Kasumi-1 (cell line): ENCODE results near the gene KIF13A.
"Not testable (repeated sequence)": the region's sequence is repeated elsewhere in the genome, so short reads cannot be mapped to it uniquely, and the experiment has no call there.

Experiments
- DNase-seq, 2 experiments: peaks; one replicate each; lab custom pipeline; 2025; lab: John Stamatoyannopoulos, UW

The KIF13A gene

DNA sequence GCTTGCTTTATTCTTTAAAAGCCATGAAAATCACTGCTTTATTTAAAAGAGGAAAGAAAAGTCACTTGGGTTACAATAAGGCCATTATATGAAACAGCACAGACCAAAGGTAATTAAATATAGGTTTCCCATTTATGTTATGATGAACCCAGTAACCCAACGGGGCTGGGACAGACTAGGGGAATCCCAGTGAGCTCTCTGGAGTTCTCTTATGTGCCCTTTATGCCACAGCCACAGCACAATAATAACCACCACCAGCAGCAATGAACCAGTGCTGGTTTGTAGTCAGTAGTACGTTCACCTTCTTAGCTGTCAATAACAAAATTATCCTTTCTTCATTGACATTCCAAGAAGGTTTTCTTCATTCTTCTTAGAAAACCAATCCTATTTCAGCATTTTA, 87.4 kb downstream of the KIF13A start:
- no peak for DNase-seq

DNA sequence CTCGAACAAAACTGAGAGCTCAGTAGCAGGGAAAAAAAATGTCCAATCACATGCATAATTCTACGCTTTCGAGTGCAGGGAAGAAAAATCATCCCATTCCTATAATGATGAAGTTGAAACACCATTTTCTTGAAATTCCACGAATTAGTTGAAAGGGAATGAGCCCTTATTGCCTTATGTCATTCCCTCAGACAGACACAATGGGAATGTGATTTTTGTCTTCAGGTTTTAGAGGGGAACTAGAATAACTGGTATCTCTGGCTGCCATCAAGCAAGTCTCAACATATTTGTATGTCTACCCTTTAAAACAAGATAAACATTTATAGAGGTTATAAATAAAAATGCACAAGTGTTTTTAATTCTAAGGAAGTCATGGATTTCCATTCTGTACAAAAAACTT, 87.9 kb downstream of the KIF13A start:
- DNase-seq, result no peak

DNA sequence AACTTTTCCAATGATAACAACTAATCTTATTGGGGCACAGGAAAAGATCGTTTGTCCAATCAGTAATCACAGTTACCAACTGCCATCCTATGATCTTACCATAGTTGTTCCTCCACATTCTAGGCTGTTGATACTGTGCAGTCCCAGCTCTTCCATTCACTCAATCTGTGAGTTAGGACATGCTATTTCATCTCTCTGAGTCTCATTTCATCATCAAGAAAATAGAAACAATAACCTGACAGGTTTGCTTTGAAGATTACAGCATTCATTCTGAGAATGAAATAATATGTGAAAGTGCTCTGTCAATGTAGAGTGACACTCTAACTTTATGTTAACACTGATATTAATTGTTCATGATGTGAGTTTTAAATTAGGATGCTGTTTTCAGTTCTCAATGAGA, 89.8 kb downstream of the KIF13A start:
- DNase-seq, result no peak

DNA sequence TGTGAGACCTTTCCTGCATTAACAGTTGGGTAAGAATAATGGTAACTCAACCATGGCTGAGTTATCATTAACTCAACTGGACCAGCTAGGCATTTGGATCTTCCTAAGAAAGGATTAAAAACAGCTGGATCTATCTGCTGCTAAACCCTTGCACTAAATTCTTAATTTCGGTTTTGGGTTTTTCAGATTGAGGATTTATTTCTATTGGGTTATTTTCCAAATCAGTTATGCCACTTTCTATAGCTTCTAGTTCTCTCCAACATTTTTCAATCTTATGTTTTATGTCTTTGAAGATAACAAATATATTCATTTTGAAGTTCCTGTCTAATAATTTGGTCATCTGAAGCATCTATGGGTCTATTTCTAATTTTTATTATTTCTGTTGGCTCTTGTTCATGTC, 92.5 kb downstream of the KIF13A start:
- no peak for DNase-seq

DNA sequence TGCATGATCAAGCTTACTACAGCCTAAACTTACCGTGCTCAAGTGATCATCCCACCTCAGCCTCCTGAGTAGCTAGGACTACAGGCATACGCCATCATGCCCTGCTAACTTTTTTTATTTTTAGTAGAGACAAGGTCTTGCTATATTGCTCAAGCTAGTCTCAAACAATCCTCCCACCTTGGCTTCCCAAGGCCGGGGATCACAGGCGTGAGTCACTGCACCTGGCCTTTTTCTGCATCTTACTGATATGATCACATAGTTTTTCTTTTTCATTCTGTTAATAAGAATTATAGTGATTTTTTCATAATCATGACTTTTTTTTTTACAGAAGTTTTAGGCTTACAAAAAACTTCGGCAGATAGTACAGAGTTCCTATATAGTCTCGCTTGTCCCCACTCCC, 93.2 kb downstream of the KIF13A start:
- no peak for DNase-seq

DNA sequence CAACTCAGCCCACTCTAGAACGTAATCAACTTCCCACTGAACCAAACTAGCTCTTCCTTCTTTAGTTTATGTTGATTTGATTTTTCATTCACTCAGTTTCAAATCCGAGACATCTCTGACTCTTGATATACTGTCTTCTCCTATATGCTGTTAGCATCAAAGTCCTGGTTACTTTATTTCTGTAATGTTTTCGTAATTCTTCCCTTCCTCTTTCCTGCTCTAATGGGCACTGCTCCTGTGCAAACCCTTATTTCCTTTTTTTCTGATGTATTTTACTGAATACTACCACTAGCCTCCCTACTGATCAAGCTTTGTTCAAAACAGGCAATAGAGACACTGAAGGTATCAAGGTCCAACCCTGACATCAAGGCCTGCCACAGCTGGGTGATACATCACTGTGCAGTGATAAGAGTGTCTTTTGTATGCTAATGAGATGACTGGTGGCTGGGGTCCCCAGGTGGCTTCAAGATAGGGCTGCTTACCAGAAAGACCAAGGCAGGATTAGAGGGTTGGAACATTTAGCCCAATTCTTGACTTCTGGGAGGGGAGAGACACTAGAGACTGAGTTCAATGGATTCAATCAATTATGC, 95.2 kb downstream of the KIF13A start:
- DNase-seq, result no peak

DNA sequence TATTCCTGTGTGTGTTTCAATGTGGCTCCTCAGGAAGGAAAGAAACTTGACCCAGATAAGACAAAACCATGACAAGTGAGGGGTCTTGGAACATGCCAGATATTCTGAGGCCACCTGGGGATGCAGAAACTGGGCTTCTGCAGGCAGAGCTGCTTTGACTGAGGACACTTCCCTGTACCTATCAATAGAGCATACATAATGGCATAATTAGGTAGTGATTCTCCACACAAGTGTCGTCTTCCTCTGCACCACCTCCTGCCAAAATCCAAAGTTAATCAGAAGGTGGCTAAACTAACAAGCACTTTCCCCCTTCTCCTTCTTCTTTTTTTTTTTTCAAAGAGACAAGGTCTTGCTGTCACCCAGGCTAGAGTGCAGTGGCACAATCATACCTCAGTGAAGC, 97.1 kb downstream of the KIF13A start:
- DNase-seq, result no peak

DNA sequence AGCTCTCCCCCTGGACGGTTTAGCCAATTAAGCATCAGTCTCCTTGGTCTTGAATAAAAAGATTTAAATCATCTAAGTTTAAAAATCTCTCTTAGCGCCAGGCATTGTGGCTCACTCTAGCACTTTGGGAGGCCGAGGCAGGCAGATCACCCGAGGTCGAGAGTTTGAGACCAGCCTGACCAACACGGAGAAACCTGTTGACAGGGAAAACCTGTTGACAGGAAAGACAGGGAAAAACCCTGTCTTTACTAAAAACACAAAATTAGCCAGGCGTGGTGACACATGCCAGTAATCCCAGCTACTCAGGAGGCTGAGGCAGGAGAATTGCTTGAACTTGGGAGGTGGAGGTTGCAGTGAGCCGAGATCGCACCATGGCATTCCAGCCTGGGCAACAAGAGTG, 97.7 kb downstream of the KIF13A start:
- DNase-seq, result not testable (repeated sequence)

DNA sequence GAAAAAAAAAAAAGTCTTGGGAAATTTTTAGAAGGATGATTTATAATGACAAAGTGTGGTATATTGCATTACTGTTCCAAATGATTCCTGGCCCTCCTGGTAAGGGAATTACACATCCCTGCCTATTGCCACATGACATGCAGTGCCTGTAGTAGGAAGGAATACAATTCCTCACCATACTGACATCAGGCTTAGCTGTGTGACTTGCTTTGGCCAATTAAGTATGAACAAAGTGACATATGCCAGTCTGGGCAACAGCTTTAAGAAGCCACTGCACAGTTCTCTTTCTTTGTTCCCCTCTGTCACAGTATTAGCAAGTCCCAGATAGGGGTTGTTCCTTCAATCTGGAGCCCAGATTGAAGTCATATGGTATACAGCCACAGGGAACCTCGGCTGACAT, 100.5 kb downstream of the KIF13A start:
- DNase-seq, result no peak

DNA sequence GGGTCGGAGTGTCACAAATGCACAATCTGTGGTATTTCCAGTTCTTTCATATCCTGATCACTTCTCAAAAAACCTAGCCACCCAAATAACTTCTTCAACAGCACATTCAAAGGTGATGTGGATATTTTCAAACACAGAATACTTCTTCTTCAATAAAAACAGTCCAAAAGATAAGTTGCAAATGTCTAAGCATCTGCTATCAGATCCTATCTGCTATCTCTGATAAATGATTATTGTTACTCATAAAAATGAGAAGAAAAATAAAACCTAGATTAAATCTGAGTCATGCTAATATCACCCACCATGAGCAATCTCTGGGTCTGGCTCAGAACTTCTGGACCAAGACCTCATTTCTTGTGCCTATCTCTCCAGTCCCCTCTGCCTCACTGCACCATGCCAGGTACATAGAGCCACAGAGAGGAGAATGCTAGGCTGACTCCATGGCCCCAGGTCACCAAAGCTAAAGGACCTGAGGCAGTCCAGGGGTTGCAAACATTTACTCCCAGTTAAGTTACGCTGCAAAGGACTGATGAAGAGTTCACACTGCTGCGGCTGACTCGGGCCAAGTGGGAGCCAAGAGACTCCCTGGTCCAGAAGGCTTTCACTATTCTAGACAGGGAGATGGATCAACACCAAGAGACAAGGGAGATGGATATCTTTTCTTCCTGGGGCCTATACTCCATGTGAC, 101.4 kb downstream of the KIF13A start:
- DNase-seq, result no peak

DNA sequence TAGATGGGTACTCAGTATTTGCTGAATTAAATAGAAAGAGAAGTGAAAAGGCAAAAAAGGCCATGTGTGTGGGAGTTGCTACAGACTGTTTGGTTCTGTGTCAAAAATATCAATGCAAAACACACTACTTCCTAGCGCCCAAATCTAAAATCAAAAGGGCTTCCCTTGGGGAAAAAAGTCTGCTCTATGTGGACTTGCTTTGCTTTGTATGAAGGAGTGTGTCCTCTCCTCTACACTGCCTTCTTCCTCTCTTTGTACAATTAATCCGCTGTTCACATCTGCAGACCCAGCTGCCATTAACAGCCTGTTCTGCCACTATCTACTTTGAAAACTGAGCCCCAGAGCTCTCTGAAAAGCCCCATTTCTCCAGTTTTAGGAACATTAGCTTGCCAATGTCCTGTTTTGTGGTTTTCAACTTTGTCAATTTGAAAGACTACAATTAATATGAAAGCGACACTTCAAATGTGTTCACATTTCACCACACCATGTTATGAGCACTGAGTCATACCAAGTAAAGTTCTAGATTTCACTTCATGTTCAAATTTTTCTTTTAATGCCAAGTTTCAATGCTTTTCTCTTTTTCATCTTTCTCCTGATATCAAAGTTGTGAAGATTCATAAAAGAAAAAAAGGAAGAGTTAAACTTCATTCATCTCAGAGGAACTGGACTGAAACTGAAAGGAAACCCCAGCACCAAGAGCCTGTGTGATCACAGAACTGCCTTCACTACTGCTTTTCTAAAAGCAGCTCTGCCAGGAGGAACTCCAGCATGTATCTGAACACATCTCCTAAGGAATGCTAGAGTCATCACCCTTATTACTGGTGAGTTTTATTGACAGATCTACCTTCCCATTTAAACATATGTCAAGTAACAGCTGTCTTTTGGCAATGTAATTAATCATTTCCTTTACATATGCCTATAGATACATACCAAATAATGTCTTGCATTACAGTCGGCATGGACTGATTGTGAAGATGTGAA, 102.6 kb downstream of the KIF13A start:
- DNase-seq, result peak; percentile 50 to 72

DNA sequence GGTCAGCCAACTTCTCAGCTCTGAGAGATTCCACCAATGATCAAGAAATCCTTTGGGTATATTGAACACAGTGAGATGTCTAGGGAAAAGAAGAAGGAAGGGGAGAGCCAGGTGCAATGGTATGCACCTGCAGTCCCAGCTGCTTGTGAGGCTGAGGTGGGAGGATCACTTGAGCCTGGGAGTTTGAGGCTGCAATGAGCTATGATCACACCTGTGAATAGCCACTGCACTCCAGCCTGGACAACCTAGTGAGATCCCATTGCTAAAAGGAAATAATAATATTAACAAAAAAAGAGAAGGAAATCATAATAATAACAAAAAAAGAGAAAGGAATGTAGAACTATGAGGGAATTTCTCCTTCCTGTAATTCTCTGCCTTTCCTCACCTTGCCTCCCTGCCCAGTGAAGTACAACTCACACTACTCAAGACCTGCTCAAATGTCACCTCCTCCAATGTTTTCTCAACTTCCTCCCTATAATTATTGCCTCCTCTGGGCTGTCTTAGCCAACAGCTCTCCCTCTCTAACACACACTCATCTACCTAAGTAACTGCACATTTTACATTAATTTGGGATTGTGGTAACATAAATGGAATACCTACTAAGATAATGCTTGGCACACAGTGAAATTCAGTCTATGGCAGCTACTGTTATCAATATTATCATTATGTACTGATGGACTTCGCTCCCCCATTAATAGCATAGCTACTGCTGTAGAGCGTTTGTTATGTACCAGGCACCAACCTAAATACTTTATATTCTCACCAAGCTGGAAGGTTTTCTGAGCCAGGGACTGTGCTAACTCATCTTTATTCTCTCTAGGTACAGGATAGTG, 103.6 kb downstream of the KIF13A start:
- DNase-seq, result no peak

DNA sequence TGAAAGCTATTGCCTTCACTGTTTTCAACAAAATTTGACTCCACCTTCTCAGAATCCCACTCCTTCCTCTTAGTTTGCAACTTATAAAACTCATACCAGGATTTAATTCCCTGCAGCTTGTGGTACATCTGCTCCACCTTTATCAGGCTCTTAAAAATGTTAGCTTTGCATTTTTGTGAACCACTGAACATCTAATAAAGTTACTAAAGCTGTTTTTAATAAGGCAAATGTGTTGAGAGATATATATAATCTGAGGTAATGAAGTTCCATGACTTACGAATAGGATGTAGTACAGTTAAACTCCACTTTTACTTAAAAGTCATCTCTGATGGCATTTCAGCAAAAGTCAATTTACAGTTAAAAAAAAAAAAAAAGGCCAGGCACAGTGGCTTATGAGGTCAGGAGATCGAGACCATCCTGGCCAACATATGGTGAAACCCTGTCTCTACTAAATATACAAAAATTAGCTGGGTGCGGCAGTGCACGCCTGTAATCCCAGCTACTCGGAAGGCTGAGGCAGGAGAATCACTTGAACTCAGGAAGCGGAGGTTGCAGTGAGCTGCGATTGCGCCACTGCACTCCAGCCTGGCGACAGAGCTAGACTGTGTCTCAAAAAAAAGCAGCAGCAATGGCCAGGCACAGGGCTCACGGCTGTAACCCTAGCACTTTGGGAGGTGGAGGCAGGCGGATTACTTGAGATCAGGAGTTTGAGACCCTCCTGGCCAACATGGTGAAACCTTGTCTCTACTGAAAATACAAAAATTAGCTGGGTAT, 106.2 kb downstream of the KIF13A start:
- DNase-seq, result peak in 1 of 2 experiments; percentile 15

DNA sequence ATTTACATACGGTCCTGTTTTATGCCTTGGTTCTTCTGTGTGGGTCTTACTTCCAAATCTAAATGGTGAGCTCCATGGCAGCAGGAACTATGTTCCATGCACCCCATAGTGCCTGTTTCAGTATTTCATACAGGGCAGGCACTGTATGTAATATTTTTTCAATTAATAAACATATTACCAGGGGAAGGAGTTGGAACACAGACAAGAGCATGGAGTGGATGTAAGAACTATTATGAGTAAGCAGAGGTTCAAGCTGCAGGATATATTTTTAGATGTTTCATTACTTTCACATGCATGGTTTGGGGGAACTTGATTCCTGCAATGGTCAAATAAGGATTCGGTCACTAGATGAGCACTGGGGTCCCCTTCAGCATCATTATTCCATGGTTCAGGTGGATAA, 108.3 kb downstream of the KIF13A start:
- DNase-seq, result no peak

DNA sequence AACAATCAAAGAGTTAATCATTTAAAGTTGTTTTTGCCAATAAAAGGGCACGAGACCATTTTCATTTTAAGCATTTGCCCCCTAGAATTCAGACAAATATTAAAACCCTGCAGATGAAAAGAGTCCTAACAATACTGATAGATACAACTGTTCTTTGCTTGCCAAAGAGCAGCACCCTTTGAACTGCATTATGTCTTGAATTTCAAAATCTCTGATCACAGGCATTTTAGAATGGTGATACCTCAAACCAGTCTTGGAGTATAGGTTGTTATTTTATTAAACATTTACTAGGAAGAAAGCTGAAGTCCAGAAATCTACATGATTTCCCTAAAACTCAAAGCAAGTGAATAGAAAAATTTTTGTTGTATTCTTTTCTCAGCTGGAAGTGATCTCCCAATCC, 108.7 kb downstream of the KIF13A start:
- no peak for DNase-seq

DNA sequence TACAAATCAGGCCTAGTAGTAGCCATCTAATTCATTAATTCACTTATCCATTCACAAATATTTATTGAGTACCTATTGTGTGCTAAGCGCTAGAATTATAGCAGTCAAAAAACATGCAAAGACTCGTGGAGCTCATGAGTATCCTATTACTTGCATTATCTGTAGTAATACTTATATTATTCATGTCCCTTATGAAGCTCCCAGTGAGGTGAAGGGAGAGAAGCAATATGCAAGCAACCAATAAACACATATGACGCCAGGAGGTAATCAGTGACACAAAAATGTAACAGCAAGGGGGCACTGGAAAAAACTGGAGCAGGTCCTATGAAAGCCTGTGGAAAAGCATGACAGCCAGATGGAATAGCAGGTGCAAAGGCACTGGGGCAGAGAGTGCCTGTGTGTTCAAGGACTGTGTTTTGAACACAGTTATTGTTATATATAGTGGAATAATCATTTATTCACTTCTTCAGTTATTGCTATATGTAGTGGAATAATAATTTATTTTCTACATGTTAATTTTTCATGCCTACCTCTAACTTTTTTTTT, 109.5 kb downstream of the KIF13A start:
- DNase-seq, result no peak

DNA sequence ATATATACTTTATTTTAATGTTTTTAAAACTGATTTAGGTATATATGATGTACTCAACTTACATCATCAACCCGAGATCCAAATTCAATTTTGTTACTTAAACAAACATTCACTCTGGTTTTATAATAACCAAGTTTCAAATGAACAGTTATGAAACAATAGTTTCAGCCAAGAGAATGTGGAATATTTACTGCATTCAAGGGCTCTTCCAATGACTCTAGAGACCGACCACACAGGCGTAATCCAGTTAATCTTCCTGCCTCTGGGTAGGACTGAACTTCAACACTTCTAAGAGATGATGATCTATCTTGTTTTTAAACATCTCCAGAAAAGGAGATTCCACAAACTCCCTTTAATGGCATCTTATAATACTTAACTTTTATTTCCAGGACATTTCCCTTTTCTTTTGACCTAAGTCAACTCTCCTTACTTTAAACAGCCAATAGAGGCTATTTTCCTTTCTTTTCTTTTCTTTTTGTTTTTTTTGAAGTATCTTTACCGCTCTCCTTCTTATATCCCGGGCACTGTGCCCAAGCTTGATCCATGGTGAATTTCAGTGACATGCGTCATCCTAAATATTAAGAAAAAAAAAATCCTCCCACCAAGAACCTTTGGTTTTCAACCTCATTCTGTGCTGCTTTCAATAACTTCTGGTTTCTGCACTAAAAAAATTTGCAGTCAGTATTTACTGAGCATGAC, 110.1 kb downstream of the KIF13A start:
- no peak for DNase-seq

DNA sequence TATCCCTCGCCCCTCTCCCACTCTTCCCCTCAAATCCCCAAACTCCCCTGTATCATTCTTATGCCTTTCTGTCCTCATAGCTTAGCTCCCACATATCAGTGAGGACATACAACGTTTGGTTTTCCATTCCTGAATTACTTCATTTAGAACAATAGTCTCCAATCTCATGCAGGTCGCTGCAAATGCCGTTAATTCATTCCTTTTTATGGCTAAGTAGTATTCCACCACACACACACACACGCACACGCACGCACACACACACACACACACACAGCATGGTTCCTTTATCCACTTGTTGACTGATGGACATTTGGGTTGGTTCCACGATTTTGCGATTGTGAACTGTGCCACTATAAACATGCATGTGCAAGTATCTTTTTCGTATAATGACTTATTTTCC, 112.7 kb downstream of the KIF13A start:
- DNase-seq, result no peak

DNA sequence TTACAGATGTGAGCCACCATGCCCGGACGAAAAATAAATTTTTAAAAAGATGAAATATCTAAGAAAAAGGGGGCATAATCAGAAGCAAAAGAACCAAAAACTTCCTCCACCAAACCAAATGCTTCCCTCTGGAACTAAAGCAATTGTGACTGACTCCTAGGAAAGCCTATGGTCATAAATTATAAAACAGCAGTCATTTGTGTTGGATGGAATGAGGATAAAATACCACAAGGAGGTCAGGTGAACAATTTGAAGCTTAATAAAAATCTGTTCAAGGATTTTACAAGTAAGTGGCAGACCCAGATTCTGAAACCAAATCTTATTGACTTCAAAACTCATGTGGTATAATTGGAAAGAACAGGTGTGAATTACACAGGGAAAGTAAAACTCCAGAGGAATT, 114.5 kb downstream of the KIF13A start:
- DNase-seq, result no peak

DNA sequence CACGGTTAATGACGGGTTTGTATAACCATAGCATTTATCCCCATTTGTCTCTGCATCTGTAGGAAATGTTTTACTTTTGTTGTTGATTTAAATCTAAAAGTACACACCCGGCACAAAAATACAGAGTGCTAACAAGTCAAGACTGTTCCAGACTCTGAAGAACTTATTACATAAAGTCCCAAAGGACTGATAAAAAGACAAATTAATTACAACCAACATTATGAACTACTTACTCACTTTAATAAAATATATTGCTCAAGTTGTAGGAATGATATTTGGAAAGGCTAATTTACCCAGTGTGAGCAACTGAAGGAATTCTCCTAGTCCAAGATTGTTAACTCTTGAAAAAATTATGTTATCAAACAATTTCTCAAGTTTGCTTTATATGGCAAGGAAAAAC, 115.6 kb downstream of the KIF13A start:
- DNase-seq, result no peak

DNA sequence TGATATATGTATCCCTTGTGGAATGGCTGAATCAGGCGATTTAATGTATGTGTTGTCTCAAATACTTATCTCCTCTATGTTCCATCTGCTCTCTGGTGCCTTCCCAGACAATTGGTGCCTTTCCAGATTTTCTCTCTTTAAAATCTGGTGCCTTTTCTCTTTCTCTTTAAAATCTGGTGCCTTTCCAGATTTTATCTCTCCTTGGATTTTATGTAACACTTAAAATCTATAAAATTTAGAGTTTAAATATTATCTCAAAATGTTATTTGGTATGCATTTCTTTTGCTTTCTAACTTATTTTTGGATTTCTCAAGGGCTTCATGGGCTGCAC, 116.3 kb downstream of the KIF13A start:
- no peak for DNase-seq
